Esophagus squamous epithelium (tissue), 4 donors: ENCODE measurements around the gene NT5C3A.
"Not testable (repeated sequence)": the region's sequence is repeated elsewhere in the genome, so short reads cannot be mapped to it uniquely, and the experiment has no call there.

Experiments
- POLR2A ChIP-seq, 4 donors: fragments of 450-650 bp; IDR thresholded peaks; one replicate each; pipeline ENCODE4 v1.6.1; 2017; ENCODE audit warnings: antibody characterized with exemption in 4 of 4, mild to moderate bottlenecking in 4 of 4, moderate library complexity in 3 of 4
- TF ChIP-seq, protein P1 (sequence below), 6 experiments: fragments of 450-650 bp in 4 of 6; fragments of 200-600 bp in 2 of 6; sonication (generic) in 2 of 6; IDR thresholded peaks; one replicate each; pipeline ENCODE4 v1.5.1; 2016 to 2019; ENCODE audit warnings: antibody characterized with exemption in 6 of 6, mild to moderate bottlenecking in 4 of 6, moderate library complexity in 4 of 6

DNA sequence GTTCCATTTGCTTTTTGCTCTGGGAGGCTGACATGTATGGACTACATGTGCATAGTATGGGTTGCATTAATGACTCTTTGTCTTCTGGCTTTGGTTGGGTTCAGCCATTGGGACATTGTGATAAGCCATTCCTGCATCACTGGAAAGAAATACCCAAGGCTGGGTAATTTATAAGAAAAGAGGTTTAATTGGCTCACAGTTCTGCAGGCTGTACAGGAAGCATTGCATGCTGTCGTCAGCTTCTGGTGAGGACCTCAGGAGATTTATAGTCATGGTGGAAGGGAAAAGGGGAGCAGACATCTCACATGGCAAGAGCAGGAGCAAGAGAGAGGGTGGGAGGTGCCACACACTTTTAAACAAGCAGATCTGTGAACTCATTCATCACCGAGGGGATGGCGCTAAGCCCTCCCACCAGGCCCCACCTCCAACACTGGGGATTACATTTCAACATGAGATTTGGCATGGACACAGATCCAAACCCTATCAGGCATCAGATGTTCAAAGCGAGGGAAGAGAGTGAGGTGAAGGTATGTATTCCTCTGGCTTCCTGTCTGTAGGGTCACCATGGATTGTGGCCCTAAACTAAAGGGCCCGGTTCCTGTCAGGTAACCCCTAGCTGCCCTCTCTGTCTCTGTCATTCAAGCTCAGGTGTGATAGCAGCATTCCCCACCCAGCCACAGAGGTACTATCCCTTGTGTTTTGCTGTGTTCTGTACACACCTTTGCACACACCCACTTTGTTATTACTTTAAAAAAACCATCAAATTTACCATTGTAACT is 95.9 kb downstream of the NT5C3A start:
- not testable (repeated sequence) for TF ChIP-seq POLR2A (IDR thresholded peaks at IDR 0.05)
- TF ChIP-seq, protein P1, sequence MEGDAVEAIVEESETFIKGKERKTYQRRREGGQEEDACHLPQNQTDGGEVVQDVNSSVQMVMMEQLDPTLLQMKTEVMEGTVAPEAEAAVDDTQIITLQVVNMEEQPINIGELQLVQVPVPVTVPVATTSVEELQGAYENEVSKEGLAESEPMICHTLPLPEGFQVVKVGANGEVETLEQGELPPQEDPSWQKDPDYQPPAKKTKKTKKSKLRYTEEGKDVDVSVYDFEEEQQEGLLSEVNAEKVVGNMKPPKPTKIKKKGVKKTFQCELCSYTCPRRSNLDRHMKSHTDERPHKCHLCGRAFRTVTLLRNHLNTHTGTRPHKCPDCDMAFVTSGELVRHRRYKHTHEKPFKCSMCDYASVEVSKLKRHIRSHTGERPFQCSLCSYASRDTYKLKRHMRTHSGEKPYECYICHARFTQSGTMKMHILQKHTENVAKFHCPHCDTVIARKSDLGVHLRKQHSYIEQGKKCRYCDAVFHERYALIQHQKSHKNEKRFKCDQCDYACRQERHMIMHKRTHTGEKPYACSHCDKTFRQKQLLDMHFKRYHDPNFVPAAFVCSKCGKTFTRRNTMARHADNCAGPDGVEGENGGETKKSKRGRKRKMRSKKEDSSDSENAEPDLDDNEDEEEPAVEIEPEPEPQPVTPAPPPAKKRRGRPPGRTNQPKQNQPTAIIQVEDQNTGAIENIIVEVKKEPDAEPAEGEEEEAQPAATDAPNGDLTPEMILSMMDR (IDR thresholded peaks at IDR 0.05) = not testable (repeated sequence)
